WERI-Rb-1 (cell line): ENCODE measurements around the gene BOLA3.
"Not testable (repeated sequence)": the region's sequence is repeated elsewhere in the genome, so short reads cannot be mapped to it uniquely, and the experiment has no call there.

ENCODE experiments used
- DNase-seq: peaks from one replicate; pipeline ENCODE4 v3.0.0-alpha.2; 2020
- H3K27ac ChIP-seq: fragments of 250-450 bp; sonication (Bioruptor Pico); 2 replicates; pipeline ENCODE4 v1.5.1; 2020; ENCODE audit warnings: mild to moderate bottlenecking, moderate library complexity
- H3K27me3 ChIP-seq: fragments of 250-450 bp; sonication (Bioruptor Pico); 2 replicates; pipeline ENCODE4 v1.5.1; 2021; ENCODE audit warnings: mild to moderate bottlenecking, low read depth, moderate library complexity; ENCODE audit not compliant: insufficient read depth, severe bottlenecking
- H3K36me3 ChIP-seq: fragments of 250-450 bp; sonication (Bioruptor Pico); 2 replicates; pipeline ENCODE4 v1.5.1; 2020; ENCODE audit warnings: mild to moderate bottlenecking, moderate library complexity
- H3K4me3 ChIP-seq: 2 replicates; pipeline ENCODE4 v1.5.1; 2011; ENCODE audit warnings: low read depth, mild to moderate bottlenecking, control low read depth, low read length
- H3K9me3 ChIP-seq: fragments of 250-450 bp; sonication (Bioruptor Pico); 2 replicates; pipeline ENCODE4 v1.5.1; 2021; ENCODE audit warnings: mild to moderate bottlenecking, moderate library complexity; ENCODE audit not compliant: severe bottlenecking
- CTCF ChIP-seq: IDR thresholded peaks from 2 replicates; pipeline ENCODE4 v1.5.1; 2011; ENCODE audit warnings: low read depth, mild to moderate bottlenecking, control low read depth, inconsistent platforms, low read length

BOLA3 gene

GRCh38 chr2:74188018-74188601, 40.4 kb upstream of the BOLA3 start:
- DNase-seq = peak; percentile 59
- Histone ChIP-seq H3K27me3 (no peaks in the 10 kb centered on the region), H3K27ac (peak overlapping the region; percentile 13), H3K9me3 (no peaks in the 10 kb centered on the region), H3K36me3 (no peaks in the 10 kb centered on the region), H3K4me3 (no peak overlapping the region)
- TF ChIP-seq CTCF = no peak

- H3K36me3 ChIP-seq, DNase-seq, H3K27ac ChIP-seq, H3K9me3 ChIP-seq, H3K4me3 ChIP-seq, H3K27me3 ChIP-seq: not testable (repeated sequence)
These were observed 39.0 kb upstream of the BOLA3 start for GRCh38 chr2:74186706-74187105.

- TF ChIP-seq CTCF = no peak
- Histone ChIP-seq H3K27me3 (no peaks in the 10 kb centered on the region), H3K9me3 (no peaks in the 10 kb centered on the region), H3K36me3 (no peaks in the 10 kb centered on the region), H3K4me3 (no peak overlapping the region), H3K27ac (no peak overlapping the region)
- DNase-seq = no peak
These were observed 38.3 kb upstream of the BOLA3 start for GRCh38 chr2:74186038-74186437.

GRCh38 chr2:74183878-74184277, 36.2 kb upstream of the BOLA3 start:
- no peak overlapping the region for H3K4me3 ChIP-seq
- H3K27me3 ChIP-seq = no peaks in the 10 kb centered on the region
- no peak for TF ChIP-seq CTCF
- H3K27ac ChIP-seq = no peak overlapping the region
- no peak for DNase-seq
- no peaks in the 10 kb centered on the region for H3K36me3 ChIP-seq
- H3K9me3 ChIP-seq = no peaks in the 10 kb centered on the region

GRCh38 chr2:74181739-74182138, 34.0 kb upstream of the BOLA3 start:
- peak overlapping the region; percentile 26 for H3K4me3 ChIP-seq

More at GRCh38 chr2:74181739-74182138, 34.0 kb upstream of the BOLA3 start:
- TF ChIP-seq CTCF = no peak
- DNase-seq = peak; percentile 96
- Histone ChIP-seq H3K27ac (peak overlapping the region; percentile 94), H3K27me3 (no peaks in the 10 kb centered on the region), H3K9me3 (no peaks in the 10 kb centered on the region), H3K36me3 (peaks cover 11% of the 10 kb centered on the region)
